Sigmoid colon (tissue), 7 donors: ENCODE data around the gene TCERG1L. TPM values are rescaled to one million over a fixed set of nuclear protein-coding genes. Genes with fewer than 3 reads are reported as not detected.

Experiments used
- DNase-seq: peaks from one replicate; pipeline ENCODE4 v3.0.0-alpha.2; 2019
- H3K27ac ChIP-seq, 4 donors: fragments of 200-600 bp; sonication (generic); one replicate each; pipeline ENCODE4 v1.5.1; 2016 to 2019; ENCODE audit warnings: mild to moderate bottlenecking in 1 of 4
- H3K27me3 ChIP-seq, 3 donors: fragments of 200-600 bp; sonication (generic); one replicate each; pipeline ENCODE4 v1.5.1; 2019; ENCODE audit warnings: mild to moderate bottlenecking in 1 of 3
- H3K36me3 ChIP-seq, 4 donors: fragments of 200-600 bp; sonication (generic); one replicate each; pipeline ENCODE4 v1.5.1; 2016 to 2019
- H3K4me1 ChIP-seq, 4 donors: fragments of 200-600 bp; sonication (generic); one replicate each; pipeline ENCODE4 v1.5.1; 2017 to 2019
- H3K4me3 ChIP-seq, 4 donors: fragments of 200-600 bp; sonication (generic); one replicate each; pipeline ENCODE4 v1.5.1; 2017 to 2019; ENCODE audit warnings: mild to moderate bottlenecking in 2 of 4, moderate library complexity in 1 of 4
- H3K9me3 ChIP-seq, 4 donors: fragments of 200-600 bp in 3 of 4; sonication (generic) in 3 of 4; one replicate each; pipeline versions ENCODE4 v1.5.1 to v1.6.1; 2013 to 2019
- EP300 ChIP-seq, 4 donors: sonication (generic); formaldehyde crosslinking; IDR thresholded peaks; one replicate each; pipeline ENCODE4 v1.6.1; 2017; ENCODE audit warnings: antibody characterized with exemption in 4 of 4
- POLR2A ChIP-seq, 2 donors: fragments of 450-650 bp; IDR thresholded peaks; one replicate each; pipeline ENCODE4 v1.6.1; 2016; ENCODE audit warnings: antibody characterized with exemption in 2 of 2, mild to moderate bottlenecking in 2 of 2, moderate library complexity in 2 of 2
- POLR2AphosphoS5 ChIP-seq, 4 donors: sonication (generic); formaldehyde crosslinking; IDR thresholded peaks; one replicate each; pipeline ENCODE4 v1.6.1; 2017; ENCODE audit warnings: antibody characterized with exemption in 4 of 4
- WGBS, 2 donors: extraction: QIAGEN DNeasy Blood & Tissue Kit; methylation state at CpG; one replicate each; pipeline ENCODE4 v1.1.7; 2013; 5-methylcytosine and 5-hydroxymethylcytosine counted together
- intact Hi-C: fragments of 100-400 bp; cut with DNase I; formaldehyde crosslinking; loops from one replicate; pipeline ENCODE4 v1.15.1; 2023
- polyA plus RNA-seq, 3 donors: library from polyadenylated mRNA; stranded (reverse); fragments of 200-250 nt; gene quantifications; one replicate each; pipeline ENCODE4 v1.2.3, GENCODE V29; 2013
- total RNA-seq, 4 donors: library from RNA; depleted of rRNA; stranded (reverse); fragments of >200 nt; gene quantifications; one replicate each; pipeline ENCODE4 v1.1.0, GENCODE V29; 2016
- TF ChIP-seq, protein P1 (sequence below), 4 experiments: fragments of 450-650 bp in 3 of 4; fragments of 200-600 bp in 1 of 4; IDR thresholded peaks; one replicate each; pipeline ENCODE4 v1.5.1; 2016 to 2019; ENCODE audit warnings: antibody characterized with exemption in 4 of 4, mild to moderate bottlenecking in 3 of 4, moderate library complexity in 2 of 4
- donor health status: healthy with polysubstance abuse.
- donor health status: Bipolar disorder and iron deficiency.
- donor health status: healthy.

TCERG1L gene
- total and polyA plus RNA-seq, 7 donors: under 0.01 to 0.55 (median 0.10) TPM; not detected in 4

DNA sequence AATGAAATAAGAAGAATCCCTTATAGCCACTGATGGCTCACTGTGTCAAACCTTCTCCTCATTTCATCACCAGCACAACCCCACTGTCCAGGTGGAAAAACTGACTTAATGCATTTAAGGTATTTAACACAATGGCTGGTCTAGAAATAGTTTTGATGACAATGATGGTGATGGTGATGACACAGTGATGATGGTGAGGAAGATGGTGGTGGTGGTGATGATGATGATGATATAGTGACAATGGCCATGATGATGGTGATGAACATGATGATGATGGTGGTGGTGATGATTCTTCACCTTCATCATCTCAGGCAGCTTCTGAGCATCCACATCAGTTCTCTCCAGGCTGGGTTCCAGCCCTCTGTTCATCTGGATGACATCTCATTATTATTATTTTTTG is 186.6 kb downstream of the TCERG1L start:
- no peak overlapping the region for H3K4me3 ChIP-seq
- H3K36me3 ChIP-seq: no peaks in the 10 kb centered on the region
- H3K9me3 ChIP-seq: no peaks in the 10 kb centered on the region
- H3K27me3 ChIP-seq: no peaks in the 10 kb centered on the region
- no peaks in the 10 kb centered on the region for H3K4me1 ChIP-seq
- intact Hi-C loops: no loop called here
- no peak for DNase-seq
- no peak overlapping the region for H3K27ac ChIP-seq
- TF ChIP-seq POLR2A (IDR thresholded peaks at IDR 0.05): no peak
- TF ChIP-seq, protein P1, sequence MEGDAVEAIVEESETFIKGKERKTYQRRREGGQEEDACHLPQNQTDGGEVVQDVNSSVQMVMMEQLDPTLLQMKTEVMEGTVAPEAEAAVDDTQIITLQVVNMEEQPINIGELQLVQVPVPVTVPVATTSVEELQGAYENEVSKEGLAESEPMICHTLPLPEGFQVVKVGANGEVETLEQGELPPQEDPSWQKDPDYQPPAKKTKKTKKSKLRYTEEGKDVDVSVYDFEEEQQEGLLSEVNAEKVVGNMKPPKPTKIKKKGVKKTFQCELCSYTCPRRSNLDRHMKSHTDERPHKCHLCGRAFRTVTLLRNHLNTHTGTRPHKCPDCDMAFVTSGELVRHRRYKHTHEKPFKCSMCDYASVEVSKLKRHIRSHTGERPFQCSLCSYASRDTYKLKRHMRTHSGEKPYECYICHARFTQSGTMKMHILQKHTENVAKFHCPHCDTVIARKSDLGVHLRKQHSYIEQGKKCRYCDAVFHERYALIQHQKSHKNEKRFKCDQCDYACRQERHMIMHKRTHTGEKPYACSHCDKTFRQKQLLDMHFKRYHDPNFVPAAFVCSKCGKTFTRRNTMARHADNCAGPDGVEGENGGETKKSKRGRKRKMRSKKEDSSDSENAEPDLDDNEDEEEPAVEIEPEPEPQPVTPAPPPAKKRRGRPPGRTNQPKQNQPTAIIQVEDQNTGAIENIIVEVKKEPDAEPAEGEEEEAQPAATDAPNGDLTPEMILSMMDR (IDR thresholded peaks at IDR 0.05): no peak

DNA sequence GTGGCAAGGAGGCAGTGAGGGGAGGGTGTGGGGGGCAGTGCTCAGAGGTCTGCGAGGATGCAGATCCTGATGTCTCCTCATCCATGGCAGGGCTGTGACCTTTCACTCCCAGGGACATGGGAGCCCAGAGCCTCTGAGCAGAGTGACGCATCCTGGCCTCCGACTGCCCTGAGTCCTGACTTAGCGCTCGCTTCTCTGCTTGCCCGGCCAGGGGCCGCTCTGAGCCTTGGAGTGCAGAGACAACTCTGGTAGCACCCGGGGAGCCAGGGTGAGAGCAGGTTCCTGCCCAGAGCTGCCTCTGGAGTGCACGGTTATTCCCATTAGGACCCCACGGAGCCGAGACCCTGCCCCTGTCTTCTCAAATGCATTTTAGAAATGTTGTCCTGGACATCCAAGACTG is 188.0 kb downstream of the TCERG1L start:
- no peak for DNase-seq
- 88 to 93% methylated on average over 11 of the region's 11 CpGs for WGBS, 2 donors
- no peaks in the 10 kb centered on the region for H3K36me3 ChIP-seq
- TF ChIP-seq POLR2AphosphoS5 (IDR thresholded peaks at IDR 0.05) (no peak), EP300 (IDR thresholded peaks at IDR 0.05) (no peak)
- TF ChIP-seq, protein P1 (IDR thresholded peaks at IDR 0.05): no peak
- H3K9me3 ChIP-seq: no peaks in the 10 kb centered on the region
- intact Hi-C loops: no loop called here
- no peaks in the 10 kb centered on the region for H3K27me3 ChIP-seq
- H3K27ac ChIP-seq: no peak overlapping the region
- H3K4me1 ChIP-seq: no peaks in the 10 kb centered on the region
- no peak overlapping the region for H3K4me3 ChIP-seq

DNA sequence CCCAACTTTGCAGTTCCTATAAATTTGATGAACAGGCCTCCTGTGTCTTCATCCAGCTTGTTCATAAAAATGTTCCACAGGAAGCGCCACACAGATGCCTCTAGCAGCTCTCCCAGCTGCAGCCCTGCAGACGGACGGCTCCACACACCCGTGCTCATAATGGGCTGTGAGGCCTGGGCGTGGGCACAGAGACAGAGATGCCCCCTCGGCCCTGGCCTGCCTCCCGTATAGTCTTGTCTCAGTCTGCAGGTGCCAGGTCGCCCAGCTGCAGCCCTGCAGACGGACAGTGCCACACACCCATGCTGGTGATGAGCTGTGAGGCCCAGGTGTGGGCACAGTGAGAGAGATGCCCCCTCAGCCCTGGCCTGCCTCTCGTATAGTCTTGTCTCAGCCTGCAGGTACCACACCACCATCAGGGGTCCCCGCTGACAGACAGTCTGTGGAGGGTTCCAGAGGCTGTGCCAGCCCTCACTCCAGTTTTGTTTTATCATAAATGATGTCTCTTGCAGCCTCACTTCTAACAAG is 189.9 kb downstream of the TCERG1L start:
- 82 to 83% methylated on average over 11 of the region's 11 CpGs for WGBS, 2 donors
- Histone ChIP-seq H3K27me3 (no peaks in the 10 kb centered on the region), H3K36me3 (no peaks in the 10 kb centered on the region), H3K9me3 (no peaks in the 10 kb centered on the region), H3K4me1 (no peaks in the 10 kb centered on the region), H3K27ac (no peak overlapping the region), H3K4me3 (no peak overlapping the region)
- TF ChIP-seq POLR2AphosphoS5 (IDR thresholded peaks at IDR 0.05): no peak
- TF ChIP-seq, protein P1 (IDR thresholded peaks at IDR 0.05): no peak
- TF ChIP-seq EP300 (IDR thresholded peaks at IDR 0.05): no peak
- TF ChIP-seq POLR2A (IDR thresholded peaks at IDR 0.05): no peak
- no peak for DNase-seq
- intact Hi-C loops: no loop called here

DNA sequence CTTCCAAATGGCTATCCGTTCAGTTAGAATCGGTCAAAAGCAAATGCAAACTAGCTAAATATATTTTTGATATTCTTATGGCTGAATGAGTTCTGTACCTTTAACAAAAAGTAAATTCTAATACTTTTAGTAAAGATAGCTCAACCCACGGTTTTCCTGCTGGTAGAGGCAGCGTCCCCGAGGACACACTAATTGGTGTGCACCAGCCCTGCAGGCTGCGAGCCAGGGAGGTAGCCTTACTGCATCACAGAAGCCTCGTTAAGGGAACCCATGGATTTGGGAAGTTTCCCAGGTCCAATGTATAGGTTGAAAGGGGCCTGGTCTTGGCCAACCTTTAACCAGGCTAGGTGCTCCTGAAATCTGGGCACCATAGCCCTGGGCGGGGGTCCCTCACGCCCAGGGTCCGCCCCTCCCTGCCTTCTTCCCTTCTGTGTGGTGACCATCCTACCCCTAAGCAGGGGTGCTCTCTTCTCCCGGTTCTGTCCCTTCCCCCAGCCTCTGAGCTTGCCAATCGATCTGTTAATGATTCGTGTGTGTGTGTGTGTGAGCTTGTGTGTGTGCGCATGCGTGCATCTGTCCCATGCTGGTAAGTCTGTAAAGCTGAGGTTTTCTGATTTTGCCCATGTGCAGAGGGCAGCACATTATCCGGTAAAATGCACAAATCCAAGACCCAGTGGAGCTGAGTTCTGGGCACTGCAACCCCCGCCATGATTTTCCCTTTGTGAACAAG is 191.7 kb downstream of the TCERG1L start:
- H3K4me1 ChIP-seq: no peaks in the 10 kb centered on the region
- no peak for DNase-seq
- H3K36me3 ChIP-seq: no peaks in the 10 kb centered on the region
- TF ChIP-seq, protein P1 (IDR thresholded peaks at IDR 0.05): no peak
- TF ChIP-seq POLR2A (IDR thresholded peaks at IDR 0.05) (no peak), POLR2AphosphoS5 (IDR thresholded peaks at IDR 0.05) (no peak), EP300 (IDR thresholded peaks at IDR 0.05) (no peak)
- WGBS, 2 donors: 74 to 81% methylated on average over 17 of the region's 17 CpGs
- intact Hi-C loops: no loop called here
- H3K9me3 ChIP-seq: no peaks in the 10 kb centered on the region
- H3K27ac ChIP-seq: no peak overlapping the region
- no peak overlapping the region for H3K4me3 ChIP-seq
- no peaks in the 10 kb centered on the region for H3K27me3 ChIP-seq
